ENCODE data around the gene DIPK1A.

GRCh38 chr1:92831368-92831761 is 129.9 kb downstream of the DIPK1A start:
- no peak for TF ChIP-seq EZH2 (IDR thresholded peaks at IDR 0.05)
- no peak for TF ChIP-seq CTCF (IDR thresholded peaks at IDR 0.05)

All from neural progenitor cell (in vitro differentiated cells).